Fibroblast of upper back skin (primary cell): ENCODE measurements around the gene ECM1.

Experiments used
- DNase-seq: peaks from one replicate; pipeline ENCODE4 v3.0.0-alpha.2; 2013

Gene ECM1

DNA sequence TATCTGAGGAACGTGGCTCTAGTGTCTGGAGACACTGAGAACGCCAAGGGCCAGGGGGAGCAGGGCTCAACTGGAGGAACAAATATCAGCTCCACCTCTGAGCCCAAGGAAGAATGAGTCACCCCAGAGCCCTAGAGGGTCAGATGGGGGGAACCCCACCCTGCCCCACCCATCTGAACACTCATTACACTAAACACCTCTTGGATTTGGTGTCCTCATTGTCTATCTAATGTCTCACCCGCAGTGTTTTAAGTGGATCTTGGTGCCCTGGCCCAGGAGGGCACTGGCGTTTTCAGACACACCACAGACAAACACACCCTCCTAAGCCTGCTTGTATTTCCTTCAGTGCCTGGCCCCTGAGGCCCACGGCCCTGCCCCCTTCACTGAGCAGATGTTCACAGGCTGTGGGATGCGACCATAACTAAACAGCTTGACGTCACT is 5.5 kb downstream of the ECM1 start:
- DNase-seq = no peak

DNA sequence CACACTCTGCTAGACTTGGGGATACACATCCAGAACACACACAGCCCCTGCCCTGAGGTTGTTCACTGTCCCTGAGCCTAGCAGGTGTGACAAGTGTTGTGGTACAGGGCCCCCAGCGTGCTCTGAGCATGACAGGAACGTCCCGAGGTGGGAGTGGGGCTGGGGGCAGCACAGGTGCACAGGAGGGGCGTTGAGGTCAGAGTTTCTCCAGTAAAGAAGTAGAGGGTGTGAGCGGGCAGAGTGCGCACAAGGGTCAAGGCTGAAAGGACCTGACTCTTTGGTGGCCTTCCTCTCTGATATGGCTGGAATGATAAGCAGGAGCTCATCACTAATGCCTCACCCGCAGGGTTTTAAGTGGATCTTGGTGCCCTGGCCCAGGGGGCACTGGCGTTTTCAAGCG is 6.4 kb downstream of the ECM1 start:
- DNase-seq = no peak

DNA sequence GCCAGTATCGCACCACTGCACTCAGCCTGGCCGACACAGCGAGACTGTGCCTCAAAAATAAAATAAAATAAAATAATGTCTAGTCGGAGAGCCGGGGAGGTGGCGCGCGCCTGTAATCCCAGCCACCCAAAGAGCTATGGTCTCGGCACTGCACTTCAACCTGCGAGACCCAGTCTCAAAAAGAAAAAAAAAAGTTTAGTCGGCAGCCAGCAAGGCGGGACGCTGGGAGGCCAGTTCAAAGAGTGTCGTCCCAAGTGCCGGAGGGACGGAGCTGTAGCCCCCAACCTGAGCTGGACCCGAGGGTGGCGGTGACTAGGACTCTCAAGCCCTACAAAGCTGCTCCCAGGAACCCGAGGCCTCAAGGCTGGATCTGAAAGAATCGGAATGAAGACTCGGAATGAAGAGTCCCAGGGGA is 7.0 kb downstream of the ECM1 start:
- DNase-seq = no peak

DNA sequence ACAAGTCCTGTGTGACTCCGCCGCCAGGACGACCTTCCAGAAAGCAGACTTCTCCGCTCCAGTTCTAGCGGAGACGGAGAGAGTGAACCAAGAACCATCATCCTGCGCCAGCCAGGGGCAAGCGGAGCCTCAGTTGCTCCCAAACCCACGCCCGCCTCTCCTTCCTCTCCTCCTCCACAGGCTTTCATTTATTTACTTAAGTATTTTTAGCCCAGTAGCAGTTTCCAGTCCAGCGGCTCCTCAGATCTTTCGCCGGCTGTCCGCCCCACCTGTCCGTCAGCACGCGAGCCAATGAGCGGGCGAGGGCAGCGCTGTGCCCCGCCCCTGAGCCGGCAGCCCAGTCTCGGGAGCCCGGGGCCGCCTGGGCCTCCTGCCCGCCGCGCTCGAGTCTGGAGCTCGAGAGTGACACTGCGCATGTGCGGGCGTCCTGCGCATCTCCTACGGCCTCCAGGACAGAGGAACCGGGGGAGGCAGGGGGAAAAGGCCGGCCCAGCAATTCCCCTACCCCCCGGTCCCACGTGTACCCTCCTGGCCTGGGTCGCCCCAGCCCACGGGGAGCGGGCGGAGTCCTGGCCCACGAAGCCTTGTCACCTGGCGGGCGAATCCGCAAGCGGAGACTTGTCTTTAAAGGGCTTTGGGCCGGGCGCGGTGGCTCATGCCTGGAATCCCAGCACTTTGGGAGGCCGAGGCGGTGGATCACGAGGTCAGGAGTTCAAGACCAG is 7.6 kb downstream of the ECM1 start, which contains the start of gene FALEC:
TSS of gene FALEC (plus strand) at position 425 of the 722 bp plus-strand sequence.
- peak; percentile 96 for DNase-seq

DNA sequence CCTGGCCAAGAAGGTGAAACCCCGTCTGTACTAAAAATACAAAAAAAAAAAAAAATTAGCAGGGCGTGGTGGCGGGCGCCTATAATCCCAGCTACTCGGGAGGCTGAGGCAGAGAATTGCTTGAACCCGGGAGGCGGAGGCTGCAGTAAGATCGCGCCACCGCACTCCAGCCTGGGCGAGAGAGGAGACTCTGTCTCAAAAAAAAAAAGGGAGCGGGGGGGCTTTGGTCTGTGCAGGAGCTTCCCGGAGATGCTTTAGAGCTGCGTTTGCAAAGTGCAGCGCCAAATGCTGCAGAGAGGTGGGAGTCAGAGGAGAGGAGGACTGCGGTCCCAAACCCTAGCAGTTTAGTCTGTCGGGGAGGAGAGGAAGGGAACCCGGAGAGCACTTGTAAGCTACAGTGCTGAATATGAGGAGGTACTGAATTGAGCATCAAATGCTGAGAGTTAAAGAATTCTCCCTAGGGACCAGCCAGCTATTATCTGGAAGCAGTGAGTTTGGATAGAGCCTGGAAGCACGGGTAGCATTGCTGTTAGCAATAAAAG is 8.2 kb downstream of the ECM1 start:
- DNase-seq = no peak

DNA sequence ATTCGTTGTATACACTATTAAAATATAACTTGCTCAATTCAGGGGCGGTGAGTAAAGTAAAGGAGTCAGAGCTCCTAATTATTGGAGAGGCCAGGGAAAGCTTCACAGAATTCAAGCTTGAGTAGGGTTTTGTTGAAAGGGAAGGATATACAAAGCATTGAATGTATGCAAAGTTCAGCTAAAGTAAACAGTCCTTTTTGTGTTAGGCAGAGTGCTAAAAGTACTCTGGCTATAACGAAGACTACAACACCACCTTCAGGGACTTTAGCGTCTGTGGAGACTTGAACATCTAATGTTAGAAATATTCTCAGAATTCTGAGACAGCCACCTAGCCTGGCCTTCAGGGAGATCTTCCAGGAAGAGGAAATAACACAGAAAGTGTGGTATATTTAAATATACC is 8.7 kb downstream of the ECM1 start:
- DNase-seq = no peak

DNA sequence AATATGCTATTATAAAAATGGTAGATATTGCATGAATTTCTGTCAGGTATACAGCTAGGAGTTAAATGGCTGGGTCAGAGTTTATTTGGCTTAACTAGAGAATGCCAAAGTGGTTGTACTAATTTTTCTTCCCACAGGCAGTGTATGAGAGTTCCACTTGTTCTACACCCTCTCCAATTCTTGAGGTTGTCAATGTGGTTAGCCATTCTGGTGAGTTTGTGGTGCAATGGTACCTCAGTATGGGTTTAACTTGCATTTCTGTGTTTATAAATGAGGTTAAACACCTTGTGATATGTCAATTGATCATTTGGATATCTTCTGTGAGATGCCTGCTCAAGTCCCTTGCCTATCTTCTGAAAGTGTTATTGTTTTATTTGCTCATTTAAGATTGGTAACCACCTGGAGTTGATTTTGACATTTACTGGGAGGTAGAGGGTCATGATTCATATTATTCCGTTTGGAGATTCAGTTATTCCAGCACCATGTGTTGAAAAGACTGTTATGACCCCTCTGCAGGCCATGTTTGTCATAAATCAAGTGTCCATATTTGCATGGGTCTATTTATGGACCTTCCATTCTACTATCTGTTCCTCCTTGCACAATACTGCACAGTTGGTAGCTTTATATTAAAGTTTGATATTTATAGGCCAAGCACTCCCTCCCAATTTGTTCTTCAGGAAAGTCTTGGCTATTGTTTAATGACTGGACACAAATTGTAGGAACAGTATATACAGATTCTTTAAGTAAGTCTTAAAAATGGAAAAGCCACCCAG is 13.5 kb downstream of the ECM1 start:
- DNase-seq = no peak

DNA sequence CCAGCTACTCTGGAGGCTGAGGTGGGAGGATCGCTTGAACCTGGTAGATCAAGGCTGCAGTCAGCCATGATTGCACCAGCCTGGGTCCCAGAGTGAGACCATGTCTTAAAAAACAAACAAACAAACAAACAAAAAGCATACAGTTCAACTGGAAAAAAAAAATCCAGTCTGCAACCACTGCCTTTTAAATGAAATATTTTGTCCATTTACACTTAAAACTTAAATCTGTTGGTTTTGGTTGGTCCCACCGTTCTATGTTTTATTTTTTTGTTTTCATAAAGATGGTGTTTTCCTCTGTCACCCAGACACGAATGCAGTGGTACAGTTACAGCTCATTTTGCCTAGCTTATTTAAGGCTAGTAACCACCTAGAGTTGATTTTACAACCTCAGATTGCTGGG is 17.4 kb downstream of the ECM1 start:
- no peak for DNase-seq

DNA sequence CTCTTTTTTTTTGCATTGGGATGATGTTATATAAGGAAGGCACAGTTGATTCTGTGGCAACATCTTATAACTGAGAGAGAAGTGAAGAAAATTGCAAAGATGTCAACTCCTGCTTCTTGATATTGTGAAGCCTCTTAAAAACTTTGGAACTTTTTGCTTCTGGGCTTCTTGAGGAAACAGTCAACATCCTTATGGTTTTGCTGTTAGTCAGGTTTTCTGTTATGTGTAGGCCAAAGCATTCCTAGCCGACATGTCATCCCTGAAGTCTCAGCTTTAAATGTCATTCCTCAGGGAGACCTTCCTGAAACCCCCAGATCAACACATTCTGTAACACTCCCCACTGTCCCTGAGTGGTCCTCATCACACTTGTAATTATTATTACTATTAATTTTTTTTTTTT is 20.3 kb downstream of the ECM1 start:
- DNase-seq = peak; percentile 75

DNA sequence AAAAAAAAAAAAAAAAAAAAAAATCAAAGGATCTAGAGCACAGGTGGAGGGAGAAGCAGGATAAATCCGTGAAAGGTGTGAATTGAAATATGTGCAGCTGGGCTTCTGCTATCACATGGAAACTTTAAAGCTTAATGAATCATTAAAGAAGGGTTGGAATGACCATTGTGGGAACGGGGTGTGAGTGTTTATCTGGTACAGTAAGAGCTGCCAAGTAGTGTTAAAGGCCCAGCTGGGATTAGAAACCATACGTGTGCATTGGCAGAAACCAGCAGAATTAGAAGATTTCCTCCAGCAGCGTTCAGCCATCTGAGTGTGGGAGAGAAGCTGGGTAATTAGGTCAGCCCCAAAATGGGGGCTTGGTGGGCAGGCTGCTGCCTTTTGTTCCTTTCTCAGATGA is 21.1 kb downstream of the ECM1 start:
- peak; percentile 60 for DNase-seq

DNA sequence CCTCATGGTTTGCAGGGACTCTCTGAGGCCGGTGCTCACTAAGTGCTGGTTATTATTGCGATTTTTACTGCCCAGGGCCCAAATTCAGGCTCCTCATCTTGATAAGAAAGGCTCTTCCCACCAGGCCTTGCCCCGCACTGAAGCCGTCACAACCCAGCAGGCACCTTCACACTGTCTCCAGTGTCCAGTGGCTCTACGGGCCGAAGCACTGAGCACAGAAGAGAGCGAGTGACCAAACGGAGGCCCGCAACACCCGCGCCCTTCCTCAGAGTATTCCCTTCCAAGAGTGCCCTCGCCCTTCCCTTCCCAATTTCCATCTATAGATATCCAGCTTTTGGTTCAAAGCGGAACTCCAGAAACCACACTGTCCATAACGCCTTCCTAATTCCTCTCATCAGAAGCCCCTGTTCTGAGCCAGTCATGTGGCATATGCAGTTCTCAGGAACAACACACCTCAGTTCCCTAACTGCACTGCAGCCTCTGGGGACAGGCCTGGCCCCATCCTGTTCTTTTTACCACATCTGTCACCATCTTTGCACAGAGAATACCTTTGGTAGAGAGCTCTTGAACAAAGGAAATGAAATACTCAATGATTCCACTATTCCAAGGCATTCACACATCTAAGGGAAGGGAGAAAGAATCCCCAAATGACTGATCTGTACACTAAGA is 22.7 kb downstream of the ECM1 start:
- DNase-seq = no peak

DNA sequence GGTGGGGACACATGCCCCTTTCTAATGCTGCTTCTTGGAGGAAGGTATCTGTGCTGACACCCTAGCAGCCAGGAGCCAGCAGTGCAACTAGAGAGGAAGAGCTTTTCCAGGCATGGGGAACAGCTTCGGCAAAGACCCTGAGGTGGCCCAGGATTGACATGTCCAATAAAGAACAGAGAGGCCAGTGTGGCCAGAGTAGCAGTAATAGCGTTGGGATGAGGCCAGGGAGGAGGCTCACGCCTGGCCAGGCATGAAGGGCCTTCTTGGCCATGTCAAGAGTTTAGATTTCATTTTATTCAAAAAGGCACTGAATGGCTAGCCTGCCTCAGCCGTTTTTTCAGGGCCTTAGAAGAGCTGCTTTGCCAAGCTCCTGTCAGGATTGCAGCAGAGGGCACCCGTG is 25.0 kb downstream of the ECM1 start:
- no peak for DNase-seq

DNA sequence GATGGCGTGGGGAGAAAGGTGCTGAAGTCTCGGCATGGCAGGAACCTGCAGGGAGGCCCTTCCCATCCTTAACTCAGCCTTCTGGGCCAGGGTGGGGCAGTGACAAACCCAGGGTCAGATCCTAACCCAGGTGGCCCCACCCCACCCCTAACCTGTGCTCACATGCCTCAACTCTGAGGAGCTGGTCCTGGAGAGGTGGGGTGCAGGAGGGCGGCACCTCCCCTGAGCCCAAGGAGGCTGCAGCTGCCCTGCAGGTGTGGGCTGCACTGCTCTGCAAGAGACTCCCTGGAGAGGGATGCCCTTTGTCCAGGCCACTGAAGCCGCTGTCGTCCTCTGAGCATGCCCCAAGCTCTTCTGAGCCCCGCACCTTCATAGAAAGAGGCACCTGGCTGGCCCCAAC is 26.1 kb downstream of the ECM1 start:
- no peak for DNase-seq

DNA sequence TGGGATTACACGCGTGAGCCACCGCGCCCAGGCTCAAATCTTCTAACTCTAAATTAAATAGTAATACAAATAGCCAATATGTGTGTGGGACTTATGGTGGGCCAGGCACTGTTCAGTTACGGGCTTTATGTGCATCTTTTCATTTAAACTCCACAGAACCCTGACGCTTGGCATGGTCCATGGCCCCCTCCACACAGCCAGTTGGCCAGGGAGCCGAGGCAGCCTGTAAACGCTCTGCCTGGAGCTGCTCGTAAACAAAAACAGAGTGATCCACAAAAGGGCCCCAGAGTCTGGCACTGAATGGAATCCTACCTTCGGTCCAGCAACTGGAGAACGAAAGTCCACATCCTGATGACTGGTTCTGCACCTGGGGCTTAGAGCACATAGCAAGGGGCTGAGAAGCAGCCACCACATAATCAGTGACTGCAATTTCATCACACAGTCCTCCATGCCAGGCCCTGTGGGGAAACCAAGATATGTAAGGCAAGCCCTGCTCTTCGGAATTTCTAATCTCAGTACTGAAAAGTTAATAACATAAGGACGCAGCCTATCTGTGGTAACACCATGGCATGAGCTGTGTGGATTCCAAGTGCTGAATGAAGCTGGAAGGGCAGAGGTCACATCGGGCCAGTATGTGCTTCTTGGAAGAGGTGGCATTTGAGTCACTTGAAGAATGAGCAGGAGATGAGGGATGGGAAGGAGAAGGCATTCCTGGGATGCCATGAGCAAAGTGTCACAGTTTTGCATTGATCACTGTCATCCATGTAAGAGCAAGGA is 27.8 kb downstream of the ECM1 start:
- DNase-seq = peak; percentile 55

DNA sequence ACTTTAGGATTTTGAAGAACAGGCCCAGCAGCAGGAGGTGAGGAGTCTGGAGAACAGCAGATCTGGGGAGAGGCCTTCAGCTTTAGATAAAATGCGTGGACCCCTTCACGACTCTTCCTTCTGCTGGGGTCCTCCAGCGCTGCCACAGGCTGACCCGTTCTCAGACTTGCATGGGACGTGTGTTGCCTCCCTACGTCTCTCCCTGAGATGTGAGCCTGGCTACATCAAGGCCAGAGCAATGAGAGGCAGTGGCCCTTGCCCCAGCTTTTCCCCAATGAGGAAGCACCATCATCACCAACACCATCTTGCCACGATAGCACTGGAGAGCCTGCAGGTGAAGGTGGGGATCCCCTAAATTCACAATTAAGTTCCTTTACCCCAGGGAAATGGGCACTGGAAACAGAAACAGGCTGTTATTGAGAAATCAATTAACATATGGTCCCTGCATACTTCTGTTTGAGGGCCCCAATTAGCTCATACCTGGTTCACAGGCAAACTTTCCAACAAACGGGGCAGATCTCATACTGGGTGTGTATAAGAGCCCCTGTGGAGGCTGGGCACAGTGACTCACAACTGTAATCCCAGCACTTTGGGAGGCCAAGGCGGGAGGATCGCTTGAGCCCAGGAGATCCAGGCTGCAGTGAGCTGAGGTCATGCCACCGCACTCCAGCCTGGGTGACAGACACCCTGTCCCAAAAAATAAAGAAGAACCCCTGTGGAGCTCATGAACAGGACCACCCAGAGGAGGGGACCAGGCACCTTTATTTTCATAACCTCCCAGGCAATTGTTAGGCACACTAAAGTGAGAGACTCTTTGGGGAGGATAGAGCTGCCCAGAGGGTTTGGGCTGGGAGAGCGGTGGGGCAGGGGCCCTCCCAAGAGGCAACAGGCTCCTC is 29.2 kb downstream of the ECM1 start:
- DNase-seq = no peak

DNA sequence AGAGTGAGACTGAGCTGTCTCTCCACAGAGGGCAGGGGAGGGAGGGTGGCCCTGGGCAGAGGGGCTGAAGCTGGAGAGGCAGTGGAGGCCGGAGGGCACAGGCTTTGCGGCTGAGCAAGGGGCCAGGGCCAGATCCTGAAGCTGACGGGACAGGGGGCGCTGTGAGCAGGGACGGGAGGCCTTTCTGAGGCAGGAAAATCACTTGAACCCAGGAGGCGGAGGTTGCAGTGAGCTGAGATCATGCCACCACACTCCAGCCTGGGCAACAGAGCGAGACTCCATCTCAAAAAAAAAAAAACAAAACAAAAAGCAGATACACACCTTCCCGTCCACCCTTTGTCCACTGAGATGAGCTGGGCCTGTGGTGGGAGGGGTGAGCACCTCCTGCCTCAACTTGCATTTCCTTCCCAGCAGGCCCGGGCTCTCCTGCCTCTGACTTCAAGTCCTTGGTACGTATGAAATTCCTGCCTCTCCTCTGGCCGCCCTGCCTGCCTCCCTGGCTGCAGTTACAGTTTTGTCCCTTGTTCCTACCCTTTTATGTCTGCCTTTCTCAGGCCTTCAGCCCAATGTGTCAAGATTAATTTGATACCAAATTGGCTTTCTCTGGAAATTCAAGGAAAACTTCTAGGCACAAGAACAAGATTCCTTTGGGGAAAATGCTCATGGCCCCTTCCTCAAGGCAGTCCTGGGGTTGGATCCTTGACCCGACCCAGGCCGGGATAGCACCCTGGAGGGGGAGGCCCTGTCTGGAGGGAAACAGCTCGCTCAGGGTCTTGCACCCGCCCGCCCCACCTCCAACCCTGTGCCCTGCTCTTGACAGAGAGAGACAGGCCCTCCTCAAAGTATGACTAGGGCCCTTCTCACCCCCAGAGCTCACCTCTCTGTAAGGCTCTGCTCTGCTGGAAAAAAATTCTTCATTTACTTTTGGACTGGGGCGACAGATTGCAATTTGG is 30.1 kb downstream of the ECM1 start:
- DNase-seq = peak; percentile 89

DNA sequence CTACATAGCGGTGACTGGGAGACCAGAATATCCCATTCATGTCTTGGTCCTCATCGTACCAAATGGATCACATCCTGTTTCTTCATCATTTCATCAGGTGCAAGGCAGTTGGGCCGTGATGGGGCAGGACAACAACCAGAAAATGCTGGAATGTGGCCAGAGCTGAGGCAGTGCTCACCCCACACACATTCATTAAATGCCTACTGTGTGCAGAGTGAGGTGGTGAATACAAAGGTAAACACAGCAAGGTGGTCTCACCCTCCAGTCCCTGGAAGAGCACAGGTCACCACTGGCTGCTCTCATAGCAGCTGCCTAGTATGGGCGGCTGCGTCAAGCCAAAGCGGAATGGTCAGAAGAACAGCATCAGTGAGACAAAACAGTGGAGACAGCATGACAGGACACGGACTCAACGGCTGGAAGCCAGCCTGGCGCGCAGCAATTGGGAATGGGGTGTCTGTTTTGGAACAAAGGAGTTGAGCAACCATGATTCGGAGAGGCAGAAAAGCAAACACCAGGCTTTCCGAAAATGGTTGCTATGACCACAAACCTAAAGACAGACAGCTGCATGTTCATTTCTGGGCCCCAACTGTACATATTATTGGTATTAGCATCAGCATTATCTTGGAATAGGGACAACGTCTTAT is 35.7 kb downstream of the ECM1 start:
- peak; percentile 34 for DNase-seq

DNA sequence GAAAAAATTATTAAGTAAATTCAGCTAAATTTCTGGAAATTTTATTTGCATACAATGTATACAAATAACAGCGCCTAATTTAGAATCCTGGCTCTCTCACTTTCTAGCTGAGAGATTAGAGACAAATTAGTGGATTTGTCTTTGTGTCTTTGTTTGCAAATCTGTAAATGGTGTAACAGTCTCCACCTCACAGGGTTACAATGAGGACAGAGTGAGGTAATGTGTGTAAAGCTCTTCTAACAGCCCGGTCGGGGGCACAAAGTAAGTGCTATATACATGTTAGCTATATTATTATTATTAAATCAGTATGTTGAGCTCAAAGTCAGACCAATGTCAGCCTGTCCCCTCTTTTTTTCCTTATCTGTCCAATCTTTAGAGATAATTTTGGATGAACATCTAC is 36.3 kb downstream of the ECM1 start:
- no peak for DNase-seq

DNA sequence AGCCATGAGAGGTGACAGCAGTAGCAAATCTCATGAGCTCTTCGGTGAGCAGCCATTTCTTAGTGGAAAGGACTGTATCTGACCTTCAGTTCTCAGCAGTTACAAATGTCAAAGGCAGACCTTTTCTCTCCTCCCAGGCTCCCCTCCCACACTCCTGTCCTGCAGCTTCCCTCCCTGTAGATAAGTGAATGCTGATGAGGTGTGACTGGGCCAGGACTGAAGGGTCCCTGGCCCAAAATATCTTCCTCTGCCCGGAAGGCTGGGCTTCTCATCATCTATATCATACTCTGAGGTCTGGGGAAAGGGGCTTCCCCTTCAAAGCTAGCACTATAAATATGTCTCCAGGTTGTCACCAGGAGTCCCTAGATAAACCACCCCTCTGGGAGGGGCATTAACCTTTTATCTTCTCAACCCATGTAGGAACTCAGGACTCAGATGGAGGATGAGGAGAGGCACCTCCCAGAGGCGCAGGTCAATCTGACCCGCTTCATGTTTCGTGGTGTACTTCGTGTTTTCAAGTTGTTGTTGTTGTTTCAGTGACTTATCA is 37.6 kb downstream of the ECM1 start:
- no peak for DNase-seq
